Heart right ventricle (tissue), 16 donors: ENCODE measurements around the gene NSL1. TPM values are rescaled to one million over a fixed set of nuclear protein-coding genes. Genes with fewer than 3 reads are reported as not detected.
A peak's percentile ranks its signal among the peaks of the same experiment; 100 is the strongest.
"Not testable (repeated sequence)": the region's sequence is repeated elsewhere in the genome, so short reads cannot be mapped to it uniquely, and the experiment has no call there.

ENCODE experiments used
- ATAC-seq, 8 donors: fragments of 200-7000 bp; cut with Tn5 transposase; one replicate each; pipeline ENCODE4 v1.9.1; 2020; ENCODE audit warnings: mild to moderate bottlenecking in 8 of 8, moderate library complexity in 8 of 8, moderate number of reproducible peaks in 1 of 8
- DNase-seq, 2 donors: peaks; one replicate each; pipeline ENCODE4 v3.0.0-alpha.2; 2020
- H3K27ac ChIP-seq, 10 donors: fragments of 200-600 bp; sonication (generic) in 2 of 10; one replicate each; pipeline versions ENCODE4 v1.5.0 to v1.8.0; 2020 to 2022; ENCODE audit warnings: mild to moderate bottlenecking in 3 of 10
- H3K27me3 ChIP-seq, 7 donors: fragments of 200-600 bp; one replicate each; pipeline ENCODE4 v1.8.0; 2021 to 2022; ENCODE audit warnings: mild to moderate bottlenecking in 2 of 7
- H3K36me3 ChIP-seq, 9 donors: fragments of 200-600 bp; sonication (generic) in 1 of 9; one replicate each; pipeline versions ENCODE4 v1.5.0 to v1.8.0; 2020 to 2022; ENCODE audit warnings: mild to moderate bottlenecking in 2 of 9
- H3K4me1 ChIP-seq, 9 donors: fragments of 200-600 bp; sonication (generic) in 1 of 9; one replicate each; pipeline versions ENCODE4 v1.5.0 to v1.8.0; 2020 to 2022; ENCODE audit warnings: mild to moderate bottlenecking in 4 of 9
- H3K4me3 ChIP-seq, 10 donors: fragments of 200-600 bp; sonication (generic) in 2 of 10; one replicate each; pipeline versions ENCODE4 v1.5.0 to v1.8.0; 2020 to 2022; ENCODE audit warnings: mild to moderate bottlenecking in 7 of 10, moderate library complexity in 2 of 10
- H3K9me3 ChIP-seq, 11 donors: fragments of 200-600 bp in 10 of 11; sonication (generic) in 2 of 11; one replicate each; pipeline versions ENCODE4 v1.5.0 to v1.8.0; 2013 to 2022; ENCODE audit warnings: mild to moderate bottlenecking in 2 of 11, control low read depth in 1 of 11, moderate library complexity in 1 of 11
- CTCF ChIP-seq, 9 donors: fragments of 200-600 bp; sonication (generic) in 2 of 9; IDR thresholded peaks; one replicate each; pipeline versions ENCODE4 v1.5.0 to v1.8.0; 2021 to 2022; ENCODE audit warnings: antibody characterized with exemption in 9 of 9, mild to moderate bottlenecking in 5 of 9, moderate library complexity in 1 of 9
- WGBS, 2 donors: extraction: QIAGEN DNeasy Blood & Tissue Kit; methylation state at CpG; one replicate each; pipeline ENCODE4 v1.1.7; 2013; ENCODE audit warnings: inconsistent platforms in 1 of 2; 5-methylcytosine and 5-hydroxymethylcytosine counted together
- intact Hi-C, 10 donors: fragments of 100-400 bp; cut with DNase I; formaldehyde crosslinking; loops; one replicate each; pipeline versions ENCODE4 v1.11.1 to v1.14.2; 2022
- long read RNA-seq, 3 donors: library from polyadenylated mRNA; unstranded; transcript quantifications; one replicate each; pipeline ENCODE4 v2.0.0, GENCODE V29; 2020 to 2021
- polyA plus RNA-seq, 2 donors: library from polyadenylated mRNA; stranded (reverse); fragments of 200-250 nt; gene quantifications; one replicate each; pipeline ENCODE4 v1.2.3, GENCODE V29; 2013
- total RNA-seq, 10 donors: library from RNA; stranded (reverse); fragmentation: NEBNext Ultra II Directional in 3 of 10; extraction: Animal tissue kit (Norgen Biotek cat#: 25700) in 3 of 10; gene quantifications; one replicate each; pipeline versions ENCODE4 v1.2.1 to v1.2.4, GENCODE V29; 2021 to 2023
- donor health status: Arrhythmogenic right ventricular cardiomyopathy.
- donor health status: ischemic (EF 13 %, LVEDD 7.1; RV severe dilation, severe dysfunction).
- donor health status: healthy with polysubstance abuse.
- donor health status: DM: no; HTN: yes; CAD: no.
- donor health status: DM: no; HTN: no; CAD: no.
- donor health status: ischemic (EF 25% LVEDD 6.9; RV normal size, moderate dysfunction).
- donor health status: ischemic (EF 25% LVEDD 5.7; RV mildly dilated, moderate dysfunction).
- donor health status: healthy.
- donor health status: DM: yes; HTN: yes; CAD: no.
- donor health status: Ischemic cardiomyopathy.
- donor health status: ischemic (EF 35%, LVEDD 5.7; RV mildly dilated, moderate dysfunction).
- donor health status: nonischemic (EF 11% LVEDD 7.7; RV severe dilation, severe dysfunction).
- donor health status: DM: yes; HTN: yes; CAD: no.
- donor health status: PGD.
- donor health status: ischemic (EF 29% LVEDD 5.4; RV normal size, mild dysfunction).
- donor health status: nonischemic (EF 23%, LVEDD 6.1; RV moderate dilation, normal function).

The NSL1 gene
- total RNA-seq (10 to 100 TPM; 19.1 to 30.1 (median 24.3) TPM), polyA plus RNA-seq (10 to 100 TPM in 1 of 2 donors, 1 to 10 TPM in 1; 9.4 to 21.3 TPM)
- long read RNA-seq, donor 1, transcript NSL1-202 (6 exons, 2,317 nt), result major isoform, 12 of 16 reads
- long read RNA-seq, donor 1, partial matches to known transcripts, result 0 of 16 reads
- long read RNA-seq, donor 1, other reads (novel, unspliced or antisense), result 1 of 16 reads
- long read RNA-seq, donor 2, transcript NSL1-206 (7 exons, 790 nt), result major isoform, 6 of 16 reads
- long read RNA-seq, donor 2, transcript NSL1-202 (6 exons, 2,317 nt), result major isoform, 6 of 16 reads
- long read RNA-seq, donor 2, partial matches to known transcripts, result 0 of 16 reads
- long read RNA-seq, donor 2, other reads (novel, unspliced or antisense), result 4 of 16 reads
- long read RNA-seq, donor 3, transcript NSL1-202 (6 exons, 2,317 nt), result major isoform, 20 of 28 reads
- long read RNA-seq, donor 3, partial matches to known transcripts, result 1 of 28 reads
- long read RNA-seq, donor 3, other reads (novel, unspliced or antisense), result 3 of 28 reads

GRCh38 chr1:212791676-212792395, at the start of gene NSL1, which contains the start of gene TATDN3:
Gene NSL1, minus strand, starts transcription at chr1:212791777. Its CDS starts 14 bp downstream, at chr1:212791763.
Gene TATDN3, plus strand, starts transcription at chr1:212791894. Its CDS starts 28 bp downstream, at chr1:212791922.
- intact Hi-C loops, result loop anchor here in 1 of 10 donors (5.0 kb wide), 1 partner anchor 65 kb away; the partner anchor contains the start of gene FLVCR1
- ATAC-seq (peak; percentile 93 to 98 (median 96)), DNase-seq (peak; percentile 91 to 94)
- peak in 1 of 9 donors; percentile 15 for TF ChIP-seq CTCF (IDR thresholded peaks at IDR 0.05)
- Histone ChIP-seq H3K4me1 (peaks cover 0 to 61% (median 30%) of the 10 kb centered on the region in 9 donors), H3K36me3 (peaks cover 0 to 26% (median 3%) of the 10 kb centered on the region in 9 donors), H3K9me3 (no peaks in the 10 kb centered on the region), H3K27ac (peak within 1 kb of the TSS; percentile 71 to 99 (median 95)), H3K4me3 (peak within 1 kb of the TSS; percentile 72 to 99 (median 85)), H3K27me3 (no peaks in the 10 kb centered on the region)
- 0% methylated on average over 46 of the region's 46 CpGs for WGBS, 2 donors

GRCh38 chr1:212838145-212838544, 46.6 kb upstream of the NSL1 start:
- no peaks in the 10 kb centered on the region for H3K9me3 ChIP-seq
- WGBS, 2 donors, result 93% methylated on average over 5 of the region's 5 CpGs

GRCh38 chr1:212833211-212834207, 41.9 kb upstream of the NSL1 start:
- H3K36me3 ChIP-seq, ATAC-seq, H3K9me3 ChIP-seq, intact Hi-C loops, H3K27ac ChIP-seq, H3K4me3 ChIP-seq, H3K27me3 ChIP-seq, DNase-seq, H3K4me1 ChIP-seq: not testable (repeated sequence)
- 89 to 93% methylated on average over 8 of the region's 8 CpGs for WGBS, 2 donors

More at GRCh38 chr1:212838145-212838544, 46.6 kb upstream of the NSL1 start:
- Histone ChIP-seq H3K36me3 (no peaks in the 10 kb centered on the region), H3K27ac (no peak overlapping the region), H3K27me3 (no peaks in the 10 kb centered on the region), H3K4me1 (no peaks in the 10 kb centered on the region), H3K4me3 (no peak overlapping the region)
- intact Hi-C loops, result no loop called here
- DNase-seq (no peak), ATAC-seq (no peak)
- TF ChIP-seq CTCF (IDR thresholded peaks at IDR 0.05), result no peak

GRCh38 chr1:212828395-212828794, 36.8 kb upstream of the NSL1 start:
- Histone ChIP-seq H3K27ac (no peak overlapping the region), H3K36me3 (no peaks in the 10 kb centered on the region), H3K4me3 (no peak overlapping the region), H3K27me3 (no peaks in the 10 kb centered on the region), H3K4me1 (no peaks in the 10 kb centered on the region), H3K9me3 (peaks cover 0 to 24% (median 8%) of the 10 kb centered on the region in 11 donors)
- 80 to 89% methylated on average over 2 of the region's 2 CpGs for WGBS, 2 donors
- DNase-seq (no peak), ATAC-seq (no peak)
- intact Hi-C loops, result loop anchor here in 1 of 10 donors (10.0 kb wide), 1 partner anchor 156 kb away; no protein-coding TSS in a partner anchor
- no peak for TF ChIP-seq CTCF (IDR thresholded peaks at IDR 0.05)
